ENCODE measurements around the gene HBG2. TPM values are rescaled to one million over a fixed set of nuclear protein-coding genes. Genes with fewer than 3 reads are reported as not detected.

HBG2 gene
- total and polyA plus RNA-seq, 2 of the 8 experiments (the other 6 are each of a cell fraction or from before 2014, with no cell fraction given) = 0.23 TPM; not detected in 1

DNA sequence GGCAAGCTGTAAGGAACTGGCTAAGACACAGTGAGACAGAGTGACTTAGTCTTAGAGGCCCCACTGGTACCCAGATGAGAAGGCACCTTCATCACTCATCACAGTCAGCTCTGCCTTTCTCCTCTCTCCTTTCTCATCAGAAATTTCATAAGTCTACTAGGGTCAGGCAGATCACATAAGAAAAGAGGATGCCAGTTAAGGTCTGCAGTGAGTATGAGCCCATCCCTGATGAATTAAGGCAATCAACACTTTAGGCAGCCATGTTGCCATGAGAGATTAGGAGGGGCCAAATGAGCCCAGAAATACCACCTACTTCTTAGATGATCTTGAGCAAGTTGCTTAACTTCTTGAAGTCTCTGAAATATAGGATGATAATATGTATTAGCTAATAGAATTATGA, 27.0 kb upstream of the HBG2 start:
- Histone ChIP-seq H2BK12ac (ENCODE audit: low read depth, low read length) (no peak overlapping the region), H2AFZ (ENCODE audit: low read length) (no peak overlapping the region), H3K14ac (ENCODE audit: insufficient read length) (no peak overlapping the region), H4K5ac (ENCODE audit: insufficient read length, low read depth, low read length) (no peak overlapping the region), H2BK5ac (ENCODE audit: low read depth, low read length) (no peak overlapping the region), H2BK15ac (ENCODE audit: low read length) (no peak overlapping the region), H3K9ac (replicated peaks in 1 of 4; ENCODE audit: extremely low read depth in 1 of 4, low read depth in 3 of 4, low read length in 3 of 4) (no peak overlapping the region), H3K4me1 (replicated peaks in 1 of 4; ENCODE audit: control insufficient read depth in 3 of 4, insufficient read depth in 4 of 4, low read length in 3 of 4) (no peaks in the 10 kb centered on the region; a peak in 1 of 7 replicates), H3K4ac (replicated peaks; ENCODE audit: insufficient read length, low read depth, low read length) (no peak overlapping the region), H3K27ac (ENCODE audit: low read depth, low read length) (no peak overlapping the region), H2BK20ac (ENCODE audit: low read length) (no peak overlapping the region), H3K36me3 (ENCODE audit: control insufficient read depth in 2 of 4, insufficient read depth in 4 of 4, low read length in 3 of 4) (no peaks in the 10 kb centered on the region), H2AK5ac (ENCODE audit: low read depth, low read length) (no peak overlapping the region), H4K8ac (ENCODE audit: extremely low read depth, insufficient read depth, low read length) (no peak overlapping the region), H3K23me2 (ENCODE audit: low read depth, low read length) (no peaks in the 10 kb centered on the region), H3K56ac (replicated peaks; ENCODE audit: insufficient read length, low read depth, low read length) (no peak overlapping the region), H3K4me3 (ENCODE audit: extremely low read depth in 1 of 4, insufficient read depth in 2 of 4, low read depth in 3 of 4, low read length in 4 of 4) (no peak overlapping the region), H3K18ac (ENCODE audit: extremely low read depth, low read length) (no peak overlapping the region), H4K20me1 (replicated peaks in 1 of 2; ENCODE audit: control insufficient read depth in 1 of 2, insufficient read depth in 2 of 2, low read length in 2 of 2) (no peaks in the 10 kb centered on the region), H3K27me3 (replicated peaks in 1 of 4; ENCODE audit: control insufficient read depth in 3 of 4, extremely low read depth in 1 of 4, insufficient read depth in 3 of 4, low read length in 3 of 4) (no peaks in the 10 kb centered on the region), H3K23ac (ENCODE audit: insufficient read length) (no peak overlapping the region), H3K79me1 (ENCODE audit: low read depth, low read length) (0 out of 2 replicates have a peak, but pooled peaks cover 2% of the 10 kb centered on the region), H3K9me3 (ENCODE audit: insufficient read depth in 2 of 2, low read depth in 1 of 2, low read length in 1 of 2) (no peaks in the 10 kb centered on the region), H3K4me2 (ENCODE audit: insufficient read depth in 1 of 2, low read depth in 2 of 2, low read length in 2 of 2) (no peak overlapping the region), H4K91ac (replicated peaks; ENCODE audit: insufficient read length, low read length) (no peak overlapping the region), H2BK120ac (replicated peaks; ENCODE audit: low read depth, low read length) (no peak overlapping the region), H3K79me2 (ENCODE audit: control insufficient read depth in 1 of 2, insufficient read depth in 2 of 2, low read length in 2 of 2) (no peaks in the 10 kb centered on the region)
- CTCF ChIA-PET (ENCODE audit: partially characterized antibody) = interaction anchor here (0.8 to 8.6 kb wide), 3 partner anchors 9 to 76 kb away, joined by 3 to 48 read pairs (median 3); no protein-coding TSS in a partner anchor
- no peak for FAIRE-seq
- no peak for DNase-seq (ENCODE audit: low read depth in 1 of 2, low spot score in 2 of 2)
- POLR2A ChIA-PET (ENCODE audit: partially characterized antibody) = no interaction called here
- TF ChIP-seq NANOG (IDR thresholded peaks at IDR 0.05; ENCODE audit: insufficient read depth, low read depth, low read length, poor library complexity, severe bottlenecking) = no peak
- TF ChIP-seq, protein P1, sequence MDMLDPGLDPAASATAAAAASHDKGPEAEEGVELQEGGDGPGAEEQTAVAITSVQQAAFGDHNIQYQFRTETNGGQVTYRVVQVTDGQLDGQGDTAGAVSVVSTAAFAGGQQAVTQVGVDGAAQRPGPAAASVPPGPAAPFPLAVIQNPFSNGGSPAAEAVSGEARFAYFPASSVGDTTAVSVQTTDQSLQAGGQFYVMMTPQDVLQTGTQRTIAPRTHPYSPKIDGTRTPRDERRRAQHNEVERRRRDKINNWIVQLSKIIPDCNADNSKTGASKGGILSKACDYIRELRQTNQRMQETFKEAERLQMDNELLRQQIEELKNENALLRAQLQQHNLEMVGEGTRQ (IDR thresholded peaks at IDR 0.05; ENCODE audit: low read length) = no peak
- TF ChIP-seq KDM5A (IDR thresholded peaks at IDR 0.05; ENCODE audit: low read length) = no peak
- no peak for TF ChIP-seq RAD21 (IDR thresholded peaks at IDR 0.05 in 1 of 2, conservative IDR thresholded peaks at IDR 0.05 in 1 of 2; ENCODE audit: low read depth in 2 of 2, low read length in 2 of 2)
- no peak for TF ChIP-seq BACH1 (IDR thresholded peaks at IDR 0.05; ENCODE audit: low read length)
- TF ChIP-seq EGR1 (IDR thresholded peaks at IDR 0.05; ENCODE audit: borderline replicate concordance, low read depth, low read length) = no peak
- no peak for TF ChIP-seq SP2 (IDR thresholded peaks at IDR 0.05; ENCODE audit: low read length)
- TF ChIP-seq SIX5 (IDR thresholded peaks at IDR 0.05; ENCODE audit: low read depth, low read length) = no peak
- no peak for TF ChIP-seq BCL11A (IDR thresholded peaks at IDR 0.05; ENCODE audit: low read depth in 2 of 2, low read length in 2 of 2)
- TF ChIP-seq HDAC2 (IDR thresholded peaks at IDR 0.05; ENCODE audit: borderline replicate concordance in 1 of 2, low read depth in 2 of 2, low read length in 2 of 2) = no peak
- TF ChIP-seq CREB1 (IDR thresholded peaks at IDR 0.05) = no peak
